RWPE1 (cell line): ENCODE results near the gene DCXR.

Source experiments
- CTCF ChIA-PET: fragments of 350-600 bp; sonication (Branson Sonifier 250); formaldehyde crosslinking; extraction: SDS; loops from one replicate; lab custom pipeline; 2021; lab: Yijun Ruan, JAX
- POLR2A ChIA-PET: fragments of 400-600 bp; formaldehyde crosslinking; extraction: SDS; loops from one replicate; lab custom pipeline; 2020; ENCODE audit warnings: antibody characterized with exemption; ENCODE audit not compliant: low non-redundant PET; lab: Yijun Ruan, JAX
- DNase-seq: peaks from one replicate; pipeline ENCODE4 v3.0.0; 2012; ENCODE audit warnings: low spot score
- H3K27ac ChIP-seq: fragments of 450-650 bp; 2 replicates; pipeline ENCODE4 v1.5.1; 2017
- CTCF ChIP-seq: fragments of 450-650 bp; conservative IDR thresholded peaks from 2 replicates; pipeline ENCODE4 v1.5.1; 2017; ENCODE audit warnings: low read depth, mild to moderate bottlenecking

Gene DCXR

GRCh38 chr17:81994593-81995462 lies 42.7 kb downstream of the DCXR start:
- peak overlapping the region; percentile 100; the same call in 1 of the 2 replicates for H3K27ac ChIP-seq
- no peak for DNase-seq
- CTCF ChIA-PET = interaction anchor here (0.5 to 0.7 kb wide), 3 partner anchors 82 to 424 kb away, joined by 5 to 6 read pairs (median 5); no protein-coding TSS in a partner anchor
- TF ChIP-seq CTCF = no peak
- POLR2A ChIA-PET = no interaction called here

GRCh38 chr17:81993729-81994592 lies 43.5 kb downstream of the DCXR start:
- ChIA-PET POLR2A (no interaction called here), CTCF (interaction anchor here (0.5 kb wide), 1 partner anchor 103 kb away, joined by 6 read pairs; no protein-coding TSS in a partner anchor)
- no peak for TF ChIP-seq CTCF
- peak overlapping the region; percentile 100 for H3K27ac ChIP-seq
- no peak for DNase-seq

GRCh38 chr17:81992306-81993102 lies 45.0 kb downstream of the DCXR start:
- CTCF ChIA-PET = interaction anchor here (0.7 to 1.3 kb wide), 4 partner anchors 10 to 34 kb away, joined by 3 to 6 read pairs (median 4); no protein-coding TSS in a partner anchor

GRCh38 chr17:81991684-81992305 lies 45.7 kb downstream of the DCXR start:
- ChIA-PET CTCF (interaction anchor here (0.6 to 2.0 kb wide), 7 partner anchors 11 to 669 kb away, joined by 3 to 18 read pairs (median 3); no protein-coding TSS in a partner anchor), POLR2A (interaction anchor here (1.0 to 1.1 kb wide), 2 partner anchors 12 to 15 kb away, joined by 4 to 5 read pairs; partner anchors contain the start of gene ASPSCR1)
- no peak for TF ChIP-seq CTCF
- DNase-seq = peak; percentile 58
- H3K27ac ChIP-seq = peak overlapping the region; percentile 100

More at GRCh38 chr17:81992306-81993102, 45.0 kb downstream of the DCXR start:
- no peak for TF ChIP-seq CTCF
- no peak for DNase-seq
- peak overlapping the region; percentile 100 for H3K27ac ChIP-seq
- POLR2A ChIA-PET = interaction anchor here (1.0 to 1.1 kb wide), 2 partner anchors 11 to 16 kb away, joined by 4 to 5 read pairs; partner anchors contain the start of gene ASPSCR1

GRCh38 chr17:81990836-81991683 lies 46.4 kb downstream of the DCXR start:
- ChIA-PET CTCF (interaction anchor here (0.6 to 2.0 kb wide), 5 partner anchors 12 to 668 kb away, joined by 3 to 18 read pairs (median 3); no protein-coding TSS in a partner anchor), POLR2A (interaction anchor here (1.0 to 1.1 kb wide), 2 partner anchors 13 to 14 kb away, joined by 4 to 5 read pairs; partner anchors contain the start of gene ASPSCR1)
- DNase-seq = no peak
- peak overlapping the region; percentile 100 for H3K27ac ChIP-seq
- TF ChIP-seq CTCF = no peak
